Epithelial cell of esophagus (primary cell): ENCODE results near the gene PSPN.

Source experiments
- DNase-seq: peaks from one replicate; pipeline ENCODE4 v3.0.0; 2010; ENCODE audit warnings: low read depth
- H3K4me3 ChIP-seq: 2 replicates; pipeline ENCODE4 v1.5.1; 2011; ENCODE audit warnings: mild to moderate bottlenecking, low read length, control low read depth
- TF ChIP-seq, protein P1 (sequence below): IDR thresholded peaks from 2 replicates; pipeline ENCODE4 v1.5.1; 2011; ENCODE audit warnings: low read depth, mild to moderate bottlenecking, low read length, control low read depth, inconsistent platforms; ENCODE audit not compliant: insufficient read depth; ENCODE audit errors: missing control alignments

Gene PSPN, protein sequence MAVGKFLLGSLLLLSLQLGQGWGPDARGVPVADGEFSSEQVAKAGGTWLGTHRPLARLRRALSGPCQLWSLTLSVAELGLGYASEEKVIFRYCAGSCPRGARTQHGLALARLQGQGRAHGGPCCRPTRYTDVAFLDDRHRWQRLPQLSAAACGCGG

DNA sequence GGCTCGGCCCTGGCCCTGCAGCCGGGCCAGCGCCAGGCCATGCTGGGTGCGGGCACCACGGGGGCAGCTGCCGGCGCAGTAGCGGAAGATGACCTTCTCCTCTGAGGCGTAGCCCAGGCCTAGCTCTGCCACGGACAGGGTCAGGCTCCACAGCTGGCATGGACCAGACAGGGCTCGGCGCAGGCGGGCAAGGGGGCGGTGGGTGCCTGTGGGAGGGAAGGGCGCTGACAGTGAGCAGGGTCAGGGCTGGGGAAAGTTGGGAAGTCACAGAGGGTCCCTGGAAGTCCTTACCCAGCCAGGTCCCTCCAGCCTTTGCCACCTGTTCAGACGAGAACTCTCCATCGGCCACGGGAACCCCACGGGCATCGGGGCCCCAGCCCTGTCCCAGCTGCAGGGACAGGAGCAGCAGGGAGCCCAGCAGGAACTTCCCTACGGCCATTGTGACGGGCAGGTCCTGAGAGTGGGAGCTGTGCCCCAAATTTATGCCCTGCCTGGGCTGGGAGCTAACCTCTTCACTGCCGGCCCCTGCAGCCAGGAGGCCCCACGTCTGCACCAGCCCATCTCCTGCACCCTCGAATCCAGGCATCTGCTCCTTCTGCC is at the start of gene PSPN:
PSPN (minus strand) TSS at position 523 of the 600 bp plus-strand sequence; CDS start at position 439, 84 bp downstream.
- no peak within 1 kb of the TSS for H3K4me3 ChIP-seq
- DNase-seq: no peak
- TF ChIP-seq, protein P1, sequence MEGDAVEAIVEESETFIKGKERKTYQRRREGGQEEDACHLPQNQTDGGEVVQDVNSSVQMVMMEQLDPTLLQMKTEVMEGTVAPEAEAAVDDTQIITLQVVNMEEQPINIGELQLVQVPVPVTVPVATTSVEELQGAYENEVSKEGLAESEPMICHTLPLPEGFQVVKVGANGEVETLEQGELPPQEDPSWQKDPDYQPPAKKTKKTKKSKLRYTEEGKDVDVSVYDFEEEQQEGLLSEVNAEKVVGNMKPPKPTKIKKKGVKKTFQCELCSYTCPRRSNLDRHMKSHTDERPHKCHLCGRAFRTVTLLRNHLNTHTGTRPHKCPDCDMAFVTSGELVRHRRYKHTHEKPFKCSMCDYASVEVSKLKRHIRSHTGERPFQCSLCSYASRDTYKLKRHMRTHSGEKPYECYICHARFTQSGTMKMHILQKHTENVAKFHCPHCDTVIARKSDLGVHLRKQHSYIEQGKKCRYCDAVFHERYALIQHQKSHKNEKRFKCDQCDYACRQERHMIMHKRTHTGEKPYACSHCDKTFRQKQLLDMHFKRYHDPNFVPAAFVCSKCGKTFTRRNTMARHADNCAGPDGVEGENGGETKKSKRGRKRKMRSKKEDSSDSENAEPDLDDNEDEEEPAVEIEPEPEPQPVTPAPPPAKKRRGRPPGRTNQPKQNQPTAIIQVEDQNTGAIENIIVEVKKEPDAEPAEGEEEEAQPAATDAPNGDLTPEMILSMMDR: no peak

DNA sequence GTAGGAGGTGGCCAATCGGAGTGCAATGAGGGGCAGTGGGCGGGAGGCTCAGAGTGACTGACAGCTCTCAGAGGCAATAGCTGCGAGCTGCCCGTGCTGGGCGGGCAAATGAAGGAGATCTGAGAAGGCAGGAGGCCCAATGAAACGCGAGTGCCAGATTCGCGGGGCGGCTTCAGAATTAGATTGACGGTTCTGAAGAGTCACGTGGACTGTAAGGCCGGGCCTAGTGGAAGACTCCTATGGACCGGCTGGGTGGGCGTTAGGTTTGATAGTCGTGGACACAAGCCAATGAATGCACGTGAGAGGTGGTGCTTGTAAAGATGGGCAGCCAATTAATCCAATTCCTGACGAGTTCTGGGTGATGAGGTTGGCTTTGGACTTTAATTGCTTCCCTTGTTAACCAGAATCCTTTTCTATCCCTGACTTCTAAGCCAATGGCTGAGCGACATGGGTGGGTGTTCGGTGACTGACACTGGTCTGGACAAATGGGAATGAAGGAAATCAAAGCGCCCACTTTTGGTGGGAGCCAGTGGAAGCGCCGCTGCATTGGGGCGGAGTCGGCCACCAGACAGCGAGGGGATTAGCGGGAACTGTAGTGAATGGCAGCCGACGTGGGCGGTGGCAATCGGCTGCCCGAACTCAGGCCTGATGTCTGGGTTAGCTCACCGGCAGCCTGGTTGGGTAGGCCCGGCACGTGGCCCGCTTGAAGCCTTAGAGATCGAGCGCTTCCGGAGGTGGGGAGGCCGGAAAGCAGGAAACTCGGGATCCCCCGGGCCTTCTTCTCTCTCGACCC is 49.4 kb upstream of the PSPN start:
- peak overlapping the region; percentile 17 for H3K4me3 ChIP-seq
- DNase-seq: peak; percentile 100
- TF ChIP-seq, protein P1: no peak

DNA sequence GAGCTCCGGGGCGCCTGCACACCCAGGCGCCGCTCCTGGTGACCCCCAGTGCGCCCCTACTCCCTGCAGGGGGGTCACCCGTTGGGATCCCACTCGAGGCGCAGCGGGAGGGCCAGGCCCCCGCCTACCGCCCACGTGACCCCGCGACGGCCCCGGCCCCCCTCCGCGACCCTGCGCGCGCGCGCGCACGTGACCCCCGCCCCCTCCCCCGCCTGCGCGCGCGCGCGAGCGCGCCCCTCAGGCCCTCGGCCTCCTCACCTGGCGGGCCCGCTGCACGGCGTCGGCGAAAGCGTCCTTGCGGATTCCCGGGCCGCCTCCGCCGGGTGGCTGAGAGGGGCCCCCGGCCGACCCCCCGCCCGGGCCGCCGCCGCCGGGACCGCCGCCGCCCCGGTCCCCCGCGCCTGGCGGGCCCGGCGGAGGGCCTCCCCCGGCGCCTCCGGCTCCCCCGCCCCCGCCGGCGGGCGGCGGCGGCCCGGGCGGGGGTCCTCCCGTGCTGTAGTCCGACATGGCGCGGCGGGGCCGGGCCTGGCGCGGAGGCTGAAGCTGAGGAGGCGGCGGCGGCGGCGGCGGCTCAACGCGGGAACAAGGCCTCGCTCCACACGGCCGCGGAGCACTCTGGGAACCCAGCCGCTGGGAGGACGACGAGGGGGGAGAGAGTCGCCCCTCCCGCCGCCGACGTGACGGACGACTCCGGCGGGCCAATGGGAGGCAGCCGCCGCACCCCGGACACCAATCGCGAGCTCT is 48.6 kb upstream of the PSPN start, which contains the start of gene KHSRP:
KHSRP (minus strand) TSS at position 617 of the 744 bp plus-strand sequence; CDS start at position 507, 110 bp downstream.
- TF ChIP-seq, protein P1: no peak
- H3K4me3 ChIP-seq: peak within 1 kb of the TSS; percentile 97
- no peak for DNase-seq

DNA sequence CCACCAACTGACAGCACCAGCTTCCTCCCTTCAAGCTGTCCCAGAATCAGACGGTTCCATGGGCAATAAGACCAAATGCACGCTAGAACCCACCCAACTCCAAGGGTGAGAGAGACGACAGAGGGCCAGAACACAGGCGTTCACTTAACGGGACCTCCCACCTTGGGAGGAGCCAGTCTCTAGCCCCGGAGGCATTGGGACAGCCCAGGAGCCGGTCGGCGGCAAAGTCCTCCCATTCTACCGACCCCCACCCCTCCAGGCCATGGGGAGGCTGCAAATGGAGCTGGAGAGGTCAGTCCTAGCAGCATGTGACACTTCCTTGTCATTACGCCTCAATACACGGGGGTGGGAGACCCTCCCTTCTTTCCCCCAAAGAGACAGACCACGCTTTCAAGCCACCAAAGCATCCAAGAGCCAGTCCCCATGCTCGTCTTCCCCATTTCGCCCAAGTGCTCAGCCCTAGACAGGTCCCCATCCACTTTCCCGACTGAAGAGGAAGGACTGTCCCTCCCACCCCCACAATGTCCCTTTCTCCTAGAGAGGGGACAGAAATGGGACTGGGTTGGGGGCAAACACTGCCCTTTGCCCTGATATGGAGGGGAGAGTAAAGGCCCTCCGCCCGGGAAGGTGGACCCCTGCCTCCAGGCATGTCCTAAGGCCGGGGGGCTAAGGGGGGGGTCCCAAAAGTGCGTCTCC is 47.9 kb upstream of the PSPN start:
- peak; percentile 54 for DNase-seq
- H3K4me3 ChIP-seq: peak overlapping the region; percentile 97
- TF ChIP-seq, protein P1: no peak

DNA sequence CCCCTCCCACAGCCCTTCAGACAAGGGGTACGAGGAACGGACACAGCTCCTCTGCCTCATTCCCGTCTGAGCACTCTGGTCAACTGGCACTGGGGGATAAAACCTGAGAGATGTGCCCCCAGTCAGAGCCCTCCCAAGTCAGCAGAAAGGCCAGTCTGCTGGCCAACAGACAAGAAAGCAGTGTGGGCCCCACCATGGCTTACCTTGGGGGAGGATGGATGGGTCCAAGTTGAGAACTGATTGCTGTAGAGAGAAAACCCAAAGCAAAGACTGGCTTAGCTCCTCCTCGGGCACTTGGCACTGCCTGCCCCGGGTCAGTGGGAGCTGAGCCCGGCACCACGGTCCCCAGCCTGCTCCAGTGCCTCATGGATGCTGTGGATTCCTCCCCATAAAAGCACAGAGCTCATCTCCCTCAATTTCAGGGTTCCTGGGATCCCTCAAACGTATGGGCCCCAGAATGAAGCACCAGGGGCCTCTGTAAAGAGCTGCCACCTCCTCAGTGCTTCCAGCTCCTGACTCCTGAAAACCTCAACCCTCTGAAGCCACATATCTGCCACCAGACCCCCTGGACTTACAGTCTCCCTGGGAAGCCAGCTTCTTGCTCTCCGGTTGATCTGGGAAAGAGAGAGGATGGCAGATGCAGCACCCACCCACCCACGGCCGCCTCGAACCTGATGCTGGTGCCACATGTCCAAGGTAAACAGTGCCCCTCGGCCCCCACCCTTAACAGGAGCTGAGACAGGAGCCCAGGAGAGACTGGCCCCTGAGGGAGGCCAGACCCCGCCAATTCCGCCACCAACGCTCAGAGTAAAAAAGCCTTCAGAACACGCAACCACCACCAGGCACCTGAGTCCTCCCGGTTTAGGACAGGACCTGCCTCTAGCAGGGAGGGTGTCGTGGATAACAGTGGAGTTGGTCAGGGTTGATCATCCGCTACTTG is 45.6 kb upstream of the PSPN start:
- TF ChIP-seq, protein P1: no peak
- no peak overlapping the region for H3K4me3 ChIP-seq
- no peak for DNase-seq
